ENCODE results near the gene CAB39L. TPM values are rescaled to one million over a fixed set of nuclear protein-coding genes. Genes with fewer than 3 reads are reported as not detected.

The CAB39L gene
- polyA plus RNA-seq, 1 donor (not counting 4 experiments of a cell fraction or from before 2014, with no cell fraction given): 10.1 TPM

GRCh38 chr13:49407936-49408335 is 35.9 kb downstream of the CAB39L start:
- H3K27ac ChIP-seq (ENCODE audit: control insufficient read depth, insufficient read depth, low read length): no peak overlapping the region
- no peak for DNase-seq (ENCODE audit: low read depth, low spot score)
- H3K9me3 ChIP-seq (ENCODE audit: control insufficient read depth, low read depth, low read length): no peaks in the 10 kb centered on the region
- H3K79me2 ChIP-seq (ENCODE audit: control insufficient read depth, insufficient read depth, low read length): no peaks in the 10 kb centered on the region
- no peak overlapping the region for H3K4me3 ChIP-seq (ENCODE audit: control insufficient read depth in 2 of 3, extremely low read depth in 1 of 3, insufficient read depth in 2 of 3, low read depth in 1 of 3, low read length in 3 of 3)
- H2AFZ ChIP-seq (ENCODE audit: control insufficient read depth, low read length): no peak overlapping the region
- H3K9ac ChIP-seq (ENCODE audit: control insufficient read depth, extremely low read depth, insufficient read depth, low read length): no peak overlapping the region
- no peaks in the 10 kb centered on the region for H4K20me1 ChIP-seq (ENCODE audit: control insufficient read depth, extremely low read depth, insufficient read depth, low read length)
- no peaks in the 10 kb centered on the region for H3K4me1 ChIP-seq (ENCODE audit: control insufficient read depth, extremely low read depth, insufficient read depth, low read length)
- dilution Hi-C loops (cut with MboI; ENCODE audit: extremely low pct_ligation_motif_present, low sequenced_read_pairs): no loop called here
- H3K9me1 ChIP-seq (ENCODE audit: control insufficient read depth, extremely low read depth, insufficient read depth, low read length): no peaks in the 10 kb centered on the region
- H3K4me2 ChIP-seq (ENCODE audit: control insufficient read depth, extremely low read depth, insufficient read depth, low read depth, low read length): no peak overlapping the region
- no peaks in the 10 kb centered on the region for H3K36me3 ChIP-seq (ENCODE audit: control insufficient read depth in 2 of 2, extremely low read depth in 1 of 2, insufficient read depth in 2 of 2, low read length in 2 of 2)
- FAIRE-seq: no peak
- TF ChIP-seq CTCF (optimal IDR thresholded peaks at IDR 0.05 in 1 of 3, IDR thresholded peaks at IDR 0.05 in 1 of 3, conservative IDR thresholded peaks at IDR 0.05 in 1 of 3; ENCODE audit: extremely low read depth in 1 of 3, insufficient read depth in 2 of 3, low read length in 3 of 3): no peak
- no peak for TF ChIP-seq EZH2 (IDR thresholded peaks at IDR 0.05; ENCODE audit: low read length)
- no peaks in the 10 kb centered on the region for H3K27me3 ChIP-seq (ENCODE audit: control insufficient read depth, extremely low read depth, insufficient read depth, low read length)

DNA sequence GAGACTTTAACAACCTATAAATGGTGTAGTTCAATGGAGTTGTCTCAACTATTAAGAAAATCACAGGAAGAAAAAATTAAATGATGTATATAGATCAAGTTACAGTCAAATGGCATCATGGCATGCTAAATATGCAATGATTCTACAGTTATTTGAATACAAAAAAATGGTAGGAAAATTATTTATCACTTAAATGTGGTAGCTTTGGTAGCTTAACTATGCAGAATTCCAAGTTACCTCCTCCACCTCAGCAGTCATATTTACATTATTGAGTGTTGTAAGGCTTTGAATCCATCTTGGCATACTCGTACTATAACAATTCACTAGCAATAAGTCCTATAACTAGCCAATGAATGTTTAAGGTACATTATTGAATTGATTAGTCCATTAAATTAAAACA is 36.8 kb downstream of the CAB39L start:
- Histone ChIP-seq H3K9me3 (ENCODE audit: control insufficient read depth, low read depth, low read length) (no peaks in the 10 kb centered on the region), H3K4me2 (ENCODE audit: control insufficient read depth, extremely low read depth, insufficient read depth, low read depth, low read length) (no peak overlapping the region), H3K9ac (ENCODE audit: control insufficient read depth, extremely low read depth, insufficient read depth, low read length) (no peak overlapping the region), H4K20me1 (ENCODE audit: control insufficient read depth, extremely low read depth, insufficient read depth, low read length) (no peaks in the 10 kb centered on the region), H3K79me2 (ENCODE audit: control insufficient read depth, insufficient read depth, low read length) (no peaks in the 10 kb centered on the region), H3K9me1 (ENCODE audit: control insufficient read depth, extremely low read depth, insufficient read depth, low read length) (no peaks in the 10 kb centered on the region), H3K27ac (ENCODE audit: control insufficient read depth, insufficient read depth, low read length) (no peak overlapping the region), H3K4me1 (ENCODE audit: control insufficient read depth, extremely low read depth, insufficient read depth, low read length) (no peaks in the 10 kb centered on the region), H3K27me3 (ENCODE audit: control insufficient read depth, extremely low read depth, insufficient read depth, low read length) (no peaks in the 10 kb centered on the region), H3K4me3 (ENCODE audit: control insufficient read depth in 2 of 3, extremely low read depth in 1 of 3, insufficient read depth in 2 of 3, low read depth in 1 of 3, low read length in 3 of 3) (no peak overlapping the region), H3K36me3 (ENCODE audit: control insufficient read depth in 2 of 2, extremely low read depth in 1 of 2, insufficient read depth in 2 of 2, low read length in 2 of 2) (no peaks in the 10 kb centered on the region), H2AFZ (ENCODE audit: control insufficient read depth, low read length) (no peak overlapping the region)
- FAIRE-seq (no peak), DNase-seq (ENCODE audit: low read depth, low spot score) (no peak)
- no peak for TF ChIP-seq EZH2 (IDR thresholded peaks at IDR 0.05; ENCODE audit: low read length)
- no peak for TF ChIP-seq CTCF (optimal IDR thresholded peaks at IDR 0.05 in 1 of 3, IDR thresholded peaks at IDR 0.05 in 1 of 3, conservative IDR thresholded peaks at IDR 0.05 in 1 of 3; ENCODE audit: extremely low read depth in 1 of 3, insufficient read depth in 2 of 3, low read length in 3 of 3)
- dilution Hi-C loops (cut with MboI; ENCODE audit: extremely low pct_ligation_motif_present, low sequenced_read_pairs): no loop called here

All from keratinocyte (primary cell).